ENCODE results near the gene SLC27A4.
"Not testable (repeated sequence)": the region's sequence is repeated elsewhere in the genome, so short reads cannot be mapped to it uniquely, and the experiment has no call there.

SLC27A4 gene

GRCh38 chr9:128321343-128321742, 19.0 kb upstream of the SLC27A4 start:
- Mint-ChIP-seq H3K27ac (peak overlapping the region; percentile 96), H3K36me3 (peaks cover 62% of the 10 kb centered on the region), H3K9me3 (no peaks in the 10 kb centered on the region), H3K4me1 (peaks cover 6% of the 10 kb centered on the region), H3K4me3 (peak overlapping the region; percentile 83)
- no peak for ATAC-seq
- DNase-seq (ENCODE audit: low spot score in 2 of 2) = no peak

DNA sequence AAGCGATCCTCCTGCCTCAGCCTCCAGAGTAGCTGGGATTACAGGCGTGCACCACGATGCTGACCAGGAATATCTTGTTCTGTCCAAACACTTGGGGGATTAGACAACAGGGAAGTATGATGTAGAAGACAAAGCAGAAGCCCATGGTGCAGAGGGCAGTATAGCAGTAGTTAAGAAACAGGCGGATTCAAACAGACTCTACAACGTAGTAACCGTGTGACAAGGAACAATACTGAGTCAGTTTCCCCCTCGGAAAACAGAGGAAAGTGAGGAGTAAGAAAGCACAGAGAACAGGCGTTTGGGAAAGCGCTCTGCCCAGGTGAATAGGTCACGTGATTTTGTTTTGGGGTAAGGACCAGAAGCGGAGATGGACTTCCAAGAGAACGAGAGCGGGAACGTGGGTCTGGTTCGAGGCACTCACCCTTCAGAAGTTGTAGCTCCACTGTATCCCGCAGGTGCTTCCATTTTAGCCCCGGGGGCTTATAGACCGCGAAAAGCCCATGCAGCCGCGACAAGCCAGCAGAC, 18.4 kb upstream of the SLC27A4 start:
- no peaks in the 10 kb centered on the region for H3K9me3 Mint-ChIP-seq
- peak overlapping the region; percentile 83 for H3K4me3 Mint-ChIP-seq
- H3K4me1 Mint-ChIP-seq = peaks cover 6% of the 10 kb centered on the region
- no peak for DNase-seq (ENCODE audit: low spot score in 2 of 2)
- H3K36me3 Mint-ChIP-seq = peaks cover 65% of the 10 kb centered on the region
- ATAC-seq = no peak
- H3K27ac Mint-ChIP-seq = peak overlapping the region; percentile 96

DNA sequence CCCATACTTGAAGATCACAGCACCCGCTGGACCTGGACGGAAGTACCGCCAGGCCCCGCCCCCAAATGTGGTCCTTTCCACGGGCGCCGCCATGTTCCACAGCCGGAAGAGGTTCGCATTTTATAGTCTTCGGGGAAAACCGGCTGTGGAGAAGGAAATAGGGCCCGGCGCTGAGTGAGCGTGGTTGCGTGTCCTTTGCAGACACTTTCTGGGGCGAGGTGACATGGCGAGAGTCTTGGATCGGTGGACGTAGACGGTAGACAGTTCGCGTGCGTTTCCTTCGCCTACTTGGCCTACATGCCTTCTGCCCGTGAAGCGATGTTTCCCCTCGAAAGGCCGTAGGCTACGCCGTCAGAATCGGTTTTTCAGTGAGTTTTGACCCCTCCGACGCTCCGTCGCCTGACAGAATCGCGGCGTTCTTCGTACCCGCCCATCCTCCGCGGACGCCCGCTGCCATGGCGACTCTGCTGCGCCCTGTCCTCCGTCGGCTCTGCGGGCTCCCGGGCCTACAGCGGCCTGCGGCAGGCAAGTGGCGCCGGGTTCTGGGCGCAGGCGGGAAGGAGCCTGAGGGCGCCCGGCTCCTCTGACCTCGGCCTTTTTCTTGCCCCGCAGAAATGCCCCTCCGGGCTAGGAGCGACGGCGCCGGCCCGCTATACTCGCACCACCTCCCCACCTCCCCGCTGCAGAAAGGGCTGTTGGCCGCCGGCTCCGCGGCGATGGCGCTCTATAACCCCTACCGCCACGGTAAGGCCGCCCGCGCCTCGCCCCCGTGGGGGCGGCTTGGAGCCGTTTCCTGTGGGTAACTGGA, 17.7 kb upstream of the SLC27A4 start, which contains the start of the genes COQ4 and TRUB2:
Gene COQ4, plus strand, starts transcription at position 436 of the 808 bp plus-strand sequence. Its CDS starts 20 bp downstream, at position 456.
Gene TRUB2, minus strand, starts transcription at position 44 of the 808 bp plus-strand sequence. Its CDS starts 39 bp downstream, at position 5.
- Mint-ChIP-seq H3K27ac (peak within 1 kb of the TSS; percentile 96), H3K36me3 (peaks cover 70% of the 10 kb centered on the region), H3K4me3 (peak within 1 kb of the TSS; percentile 83), H3K4me1 (peaks cover 6% of the 10 kb centered on the region), H3K9me3 (no peaks in the 10 kb centered on the region)
- DNase-seq (ENCODE audit: low spot score in 2 of 2) = peak; percentile 87 to 96
- ATAC-seq = peak; percentile 92

DNA sequence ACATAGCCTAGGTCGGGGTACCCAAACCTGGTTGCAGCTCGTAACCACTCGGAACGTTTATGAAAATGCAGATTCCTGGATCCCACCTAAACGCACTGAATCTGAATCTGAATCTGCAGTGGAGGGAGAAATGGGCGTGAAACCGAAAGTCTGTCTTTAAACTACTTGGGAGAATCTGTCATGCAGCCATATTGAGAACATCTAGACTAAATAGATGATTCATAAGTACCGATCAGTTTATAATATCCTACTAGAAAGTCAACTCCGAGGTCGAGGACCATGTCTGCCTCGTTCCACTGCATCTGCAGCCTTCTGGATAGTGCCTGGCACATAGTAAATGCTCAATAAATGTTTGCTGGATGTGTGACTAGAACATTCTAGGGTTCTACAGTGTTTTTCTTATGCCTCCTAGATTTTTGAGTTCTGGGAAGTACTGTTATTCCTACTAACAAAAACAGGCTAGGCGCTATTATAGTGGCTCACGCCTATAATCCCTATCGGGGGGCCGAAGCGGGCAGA, 17.1 kb upstream of the SLC27A4 start:
- peaks cover 6% of the 10 kb centered on the region for H3K4me1 Mint-ChIP-seq
- no peaks in the 10 kb centered on the region for H3K9me3 Mint-ChIP-seq
- ATAC-seq (peak; percentile 43), DNase-seq (ENCODE audit: low spot score in 2 of 2) (no peak)
- H3K27ac Mint-ChIP-seq = peak overlapping the region; percentile 96
- H3K4me3 Mint-ChIP-seq = peak overlapping the region; percentile 83
- peaks cover 64% of the 10 kb centered on the region for H3K36me3 Mint-ChIP-seq

GRCh38 chr9:128323791-128324190, 16.5 kb upstream of the SLC27A4 start:
- Mint-ChIP-seq H3K9me3 (no peaks in the 10 kb centered on the region), H3K27ac (peak overlapping the region; percentile 96), H3K36me3 (peaks cover 59% of the 10 kb centered on the region), H3K4me1 (peaks cover 6% of the 10 kb centered on the region), H3K4me3 (peak overlapping the region; percentile 83)
- no peak for DNase-seq (ENCODE audit: low spot score in 2 of 2)
- ATAC-seq = no peak

- peaks cover 6% of the 10 kb centered on the region for H3K4me1 Mint-ChIP-seq
- H3K4me3 Mint-ChIP-seq = peak overlapping the region; percentile 83
- no peak overlapping the region for H3K27ac Mint-ChIP-seq
- ATAC-seq = no peak
- DNase-seq (ENCODE audit: low spot score in 2 of 2) = no peak
- H3K9me3 Mint-ChIP-seq = no peaks in the 10 kb centered on the region
- peaks cover 55% of the 10 kb centered on the region for H3K36me3 Mint-ChIP-seq
Measured at GRCh38 chr9:128324401-128324800, 15.9 kb upstream of the SLC27A4 start.

DNA sequence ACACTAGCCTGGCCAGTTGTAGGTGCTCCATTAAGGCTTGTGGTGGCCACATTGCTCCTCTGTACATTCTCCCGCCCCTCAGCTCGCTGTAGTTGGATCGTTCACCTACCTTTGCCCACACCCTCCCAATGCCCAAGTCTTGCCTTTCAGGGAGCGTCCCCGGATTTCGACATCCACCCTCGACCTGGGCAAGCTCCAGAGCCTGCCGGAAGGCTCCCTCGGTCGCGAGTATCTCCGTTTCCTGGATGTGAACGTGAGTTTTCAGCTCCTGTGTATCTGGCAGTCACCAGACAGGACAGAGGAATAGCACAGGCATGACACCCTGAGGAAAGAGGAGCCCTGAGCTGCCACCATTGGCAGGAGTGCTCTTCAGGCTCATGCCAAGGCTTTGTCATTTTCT, 14.7 kb upstream of the SLC27A4 start:
- ATAC-seq (no peak), DNase-seq (ENCODE audit: low spot score in 2 of 2) (no peak)
- Mint-ChIP-seq H3K27ac (peak overlapping the region; percentile 37), H3K4me1 (peaks cover 6% of the 10 kb centered on the region), H3K4me3 (no peak overlapping the region), H3K9me3 (no peaks in the 10 kb centered on the region), H3K36me3 (peaks cover 53% of the 10 kb centered on the region)

GRCh38 chr9:128333451-128333869, 6.9 kb upstream of the SLC27A4 start:
- H3K9me3 Mint-ChIP-seq = no peaks in the 10 kb centered on the region
- no peak overlapping the region for H3K4me3 Mint-ChIP-seq
- DNase-seq (ENCODE audit: low spot score in 2 of 2) (no peak), ATAC-seq (no peak)
- no peaks in the 10 kb centered on the region for H3K4me1 Mint-ChIP-seq
- peaks cover 13% of the 10 kb centered on the region for H3K36me3 Mint-ChIP-seq
- H3K27ac Mint-ChIP-seq = peak overlapping the region; percentile 83

GRCh38 chr9:128335161-128335560, 5.2 kb upstream of the SLC27A4 start:
- Mint-ChIP-seq H3K4me3 (no peak overlapping the region), H3K27ac (no peak overlapping the region), H3K4me1 (no peaks in the 10 kb centered on the region), H3K9me3 (no peaks in the 10 kb centered on the region), H3K36me3 (peaks cover 13% of the 10 kb centered on the region)
- ATAC-seq (no peak), DNase-seq (ENCODE audit: low spot score in 2 of 2) (no peak)

DNA sequence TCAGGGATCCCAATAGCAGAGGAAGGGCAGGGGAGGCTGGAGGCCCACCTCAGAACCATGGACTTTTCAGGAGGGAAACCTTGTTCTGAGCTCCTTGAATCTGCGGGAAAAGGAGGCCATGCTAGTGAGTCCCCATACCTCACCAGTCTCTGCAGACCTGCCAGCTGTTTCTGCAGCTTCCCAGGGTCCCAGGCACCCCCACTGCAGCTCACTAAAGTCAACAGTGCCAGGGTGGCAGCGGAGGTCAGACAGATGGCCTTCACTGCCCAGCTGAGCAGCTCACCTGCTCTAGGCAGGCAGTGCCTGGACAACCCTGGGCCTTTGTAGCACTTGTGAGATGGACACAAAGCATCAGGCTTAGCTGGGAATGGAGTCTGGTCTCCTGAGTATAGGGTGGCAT, 4.4 kb upstream of the SLC27A4 start:
- Mint-ChIP-seq H3K36me3 (peaks cover 12% of the 10 kb centered on the region), H3K4me3 (no peak overlapping the region), H3K4me1 (no peaks in the 10 kb centered on the region), H3K9me3 (no peaks in the 10 kb centered on the region), H3K27ac (peak overlapping the region; percentile 2)
- DNase-seq (ENCODE audit: low spot score in 2 of 2) (no peak), ATAC-seq (no peak)

- H3K4me1 Mint-ChIP-seq = peaks cover 8% of the 10 kb centered on the region
- H3K4me3 Mint-ChIP-seq = no peak overlapping the region
- no peak for DNase-seq (ENCODE audit: low spot score in 2 of 2)
- no peak overlapping the region for H3K27ac Mint-ChIP-seq
- no peak for ATAC-seq
- peaks cover 15% of the 10 kb centered on the region for H3K36me3 Mint-ChIP-seq
- no peaks in the 10 kb centered on the region for H3K9me3 Mint-ChIP-seq
Measured at GRCh38 chr9:128337936-128338335, 2.4 kb upstream of the SLC27A4 start.

GRCh38 chr9:128338852-128339614, 1.3 kb upstream of the SLC27A4 start:
- not testable (repeated sequence) for H3K27ac Mint-ChIP-seq; DNase-seq (ENCODE audit: low spot score in 2 of 2); H3K9me3 Mint-ChIP-seq; ATAC-seq
- peaks cover 13% of the 10 kb centered on the region for H3K4me1 Mint-ChIP-seq
- H3K36me3 Mint-ChIP-seq = peaks cover 13% of the 10 kb centered on the region
- H3K4me3 Mint-ChIP-seq = peak overlapping the region; percentile 78

- DNase-seq (ENCODE audit: low spot score in 2 of 2) (peak; percentile 40 to 76), ATAC-seq (peak; percentile 66)
- Mint-ChIP-seq H3K9me3 (no peaks in the 10 kb centered on the region), H3K36me3 (peaks cover 28% of the 10 kb centered on the region), H3K4me3 (peak overlapping the region; percentile 78), H3K27ac (peak overlapping the region; percentile 69), H3K4me1 (peaks cover 13% of the 10 kb centered on the region)
Measured at GRCh38 chr9:128340691-128341434, 536 bp downstream of the SLC27A4 start.

- peak overlapping the region; percentile 78 for H3K4me3 Mint-ChIP-seq
- ATAC-seq = peak; percentile 71
- DNase-seq (ENCODE audit: low spot score in 2 of 2) = peak; percentile 46 to 85
- no peaks in the 10 kb centered on the region for H3K9me3 Mint-ChIP-seq
- H3K27ac Mint-ChIP-seq = peak overlapping the region; percentile 69
- peaks cover 34% of the 10 kb centered on the region for H3K36me3 Mint-ChIP-seq
- peaks cover 13% of the 10 kb centered on the region for H3K4me1 Mint-ChIP-seq
Measured at GRCh38 chr9:128341435-128341849, 1.1 kb downstream of the SLC27A4 start.

Data from stimulated activated effector memory CD8-positive, alpha-beta T cell treated with anti-CD3 and anti-CD28 coated beads, Interleukin-12 subunit alpha, Interleukin-12 subunit beta, amount 100 ng/mL, for 72 hours (primary cell).